ENCODE data around the gene ZNF471.

DNA sequence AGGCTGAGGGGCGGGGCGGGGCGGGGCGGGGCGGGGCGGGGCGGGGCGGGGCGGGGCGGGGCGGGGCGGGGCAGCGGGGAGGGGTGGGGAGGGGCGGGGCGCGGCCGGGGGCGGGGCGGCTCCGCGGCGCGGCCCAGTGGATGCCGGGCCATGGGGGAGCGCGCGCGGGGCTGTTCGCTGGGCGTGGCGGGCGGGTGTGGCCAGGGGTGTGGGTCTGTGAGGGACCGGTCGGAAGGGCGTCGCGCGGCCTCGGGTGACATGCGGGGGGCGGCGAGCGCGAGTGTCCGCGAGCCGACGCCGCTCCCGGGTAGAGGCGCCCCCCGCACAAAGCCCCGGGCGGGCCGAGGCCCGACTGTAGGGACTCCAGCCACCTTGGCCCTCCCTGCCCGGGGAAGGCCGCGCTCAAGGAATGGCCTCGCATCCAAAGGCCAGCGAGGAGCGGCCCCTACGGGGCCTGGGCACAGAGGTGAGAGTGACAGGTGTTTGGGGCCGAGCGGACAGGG is 31.2 kb downstream of the ZNF471 start, which contains the start of gene ZFP28:
- TF ChIP-seq, protein P1, sequence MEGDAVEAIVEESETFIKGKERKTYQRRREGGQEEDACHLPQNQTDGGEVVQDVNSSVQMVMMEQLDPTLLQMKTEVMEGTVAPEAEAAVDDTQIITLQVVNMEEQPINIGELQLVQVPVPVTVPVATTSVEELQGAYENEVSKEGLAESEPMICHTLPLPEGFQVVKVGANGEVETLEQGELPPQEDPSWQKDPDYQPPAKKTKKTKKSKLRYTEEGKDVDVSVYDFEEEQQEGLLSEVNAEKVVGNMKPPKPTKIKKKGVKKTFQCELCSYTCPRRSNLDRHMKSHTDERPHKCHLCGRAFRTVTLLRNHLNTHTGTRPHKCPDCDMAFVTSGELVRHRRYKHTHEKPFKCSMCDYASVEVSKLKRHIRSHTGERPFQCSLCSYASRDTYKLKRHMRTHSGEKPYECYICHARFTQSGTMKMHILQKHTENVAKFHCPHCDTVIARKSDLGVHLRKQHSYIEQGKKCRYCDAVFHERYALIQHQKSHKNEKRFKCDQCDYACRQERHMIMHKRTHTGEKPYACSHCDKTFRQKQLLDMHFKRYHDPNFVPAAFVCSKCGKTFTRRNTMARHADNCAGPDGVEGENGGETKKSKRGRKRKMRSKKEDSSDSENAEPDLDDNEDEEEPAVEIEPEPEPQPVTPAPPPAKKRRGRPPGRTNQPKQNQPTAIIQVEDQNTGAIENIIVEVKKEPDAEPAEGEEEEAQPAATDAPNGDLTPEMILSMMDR (IDR thresholded peaks at IDR 0.05 in 4 of 5, conservative IDR thresholded peaks at IDR 0.05 in 1 of 5): no peak
- no peak for TF ChIP-seq POLR2A (IDR thresholded peaks at IDR 0.05)
